GM21619 (cell line): Measurements from ENCODE around the gene AIFM3.
"Not testable (repeated sequence)": the region's sequence is repeated elsewhere in the genome, so short reads cannot be mapped to it uniquely, and the experiment has no call there.

ENCODE experiments used
- ATAC-seq: cut with Tn5 transposase; IDR thresholded peaks from one replicate; pipeline ENCODE4 v1.9.1; 2021; ENCODE audit not compliant: unreplicated experiment

AIFM3 gene, protein sequence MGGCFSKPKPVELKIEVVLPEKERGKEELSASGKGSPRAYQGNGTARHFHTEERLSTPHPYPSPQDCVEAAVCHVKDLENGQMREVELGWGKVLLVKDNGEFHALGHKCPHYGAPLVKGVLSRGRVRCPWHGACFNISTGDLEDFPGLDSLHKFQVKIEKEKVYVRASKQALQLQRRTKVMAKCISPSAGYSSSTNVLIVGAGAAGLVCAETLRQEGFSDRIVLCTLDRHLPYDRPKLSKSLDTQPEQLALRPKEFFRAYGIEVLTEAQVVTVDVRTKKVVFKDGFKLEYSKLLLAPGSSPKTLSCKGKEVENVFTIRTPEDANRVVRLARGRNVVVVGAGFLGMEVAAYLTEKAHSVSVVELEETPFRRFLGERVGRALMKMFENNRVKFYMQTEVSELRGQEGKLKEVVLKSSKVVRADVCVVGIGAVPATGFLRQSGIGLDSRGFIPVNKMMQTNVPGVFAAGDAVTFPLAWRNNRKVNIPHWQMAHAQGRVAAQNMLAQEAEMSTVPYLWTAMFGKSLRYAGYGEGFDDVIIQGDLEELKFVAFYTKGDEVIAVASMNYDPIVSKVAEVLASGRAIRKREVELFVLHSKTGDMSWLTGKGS

GRCh38 chr22:20966883-20967696 is at the start of gene AIFM3:
TSS of gene AIFM3 (plus strand) at chr22:20967255. CDS start at chr22:20967945, 690 bp downstream.
- no peak for ATAC-seq

DNA sequence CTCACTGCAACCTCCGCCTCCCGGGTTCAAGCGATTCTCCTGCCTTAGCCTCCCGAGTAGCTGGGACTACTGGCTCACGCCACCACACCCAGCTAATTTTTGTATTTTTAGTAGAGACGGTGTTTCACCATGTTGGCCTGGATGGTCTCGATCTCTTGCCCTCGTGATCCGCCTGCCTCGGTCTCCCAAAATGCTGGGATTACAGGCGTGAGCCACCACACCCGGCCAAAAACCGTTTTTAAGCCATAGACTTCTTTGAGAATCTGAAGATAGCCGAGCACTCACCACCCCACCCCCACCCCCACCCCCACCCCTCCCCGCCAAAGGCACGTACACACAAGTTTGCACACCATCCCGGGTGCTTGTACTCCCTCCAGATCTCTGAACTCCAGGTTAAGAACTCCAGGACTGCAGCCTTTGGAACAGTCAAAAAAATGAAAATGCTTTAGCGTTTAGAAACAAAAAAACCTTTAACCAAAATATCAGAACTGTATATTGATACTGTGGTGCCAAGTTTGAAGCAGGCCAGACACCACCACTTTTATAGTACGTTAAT is 48.3 kb upstream of the AIFM3 start:
- no peak for ATAC-seq

DNA sequence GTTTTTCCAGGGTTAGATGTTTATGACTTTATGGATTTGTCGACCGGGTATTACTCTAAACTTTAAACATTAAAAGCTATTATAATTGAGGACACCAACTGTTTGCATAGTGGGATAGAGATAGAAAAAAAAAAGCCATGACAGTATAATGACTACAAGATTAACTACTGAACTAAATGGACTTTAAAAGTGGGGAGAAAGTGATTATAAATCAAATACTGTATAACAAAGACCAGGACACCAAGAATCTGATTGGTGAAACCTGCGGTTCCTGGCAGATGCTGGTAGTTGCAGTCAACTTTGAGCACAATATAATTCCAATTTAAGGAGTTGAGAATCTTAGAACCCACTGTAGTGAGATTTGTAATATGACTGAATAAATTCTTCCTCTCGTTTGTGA is 47.3 kb upstream of the AIFM3 start:
- ATAC-seq = no peak

DNA sequence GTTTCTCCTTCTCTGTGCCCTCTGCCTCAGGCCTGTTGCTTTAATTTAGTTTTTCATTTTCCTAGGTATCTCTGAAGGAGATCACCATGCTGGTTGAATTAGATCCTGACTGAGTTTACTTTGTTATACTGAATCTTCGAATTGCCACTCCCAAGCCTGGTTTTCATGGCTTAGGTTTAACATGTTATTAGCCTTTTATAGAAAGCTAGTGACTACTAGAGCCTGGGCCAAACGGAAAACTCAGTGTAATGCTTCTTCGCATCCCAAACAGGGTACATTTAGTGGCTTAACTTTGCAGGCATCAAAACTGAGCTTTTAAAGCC is 46.2 kb upstream of the AIFM3 start:
- ATAC-seq = no peak

- no peak for ATAC-seq
Observed at GRCh38 chr22:20922141-20922751, 44.8 kb upstream of the AIFM3 start.

DNA sequence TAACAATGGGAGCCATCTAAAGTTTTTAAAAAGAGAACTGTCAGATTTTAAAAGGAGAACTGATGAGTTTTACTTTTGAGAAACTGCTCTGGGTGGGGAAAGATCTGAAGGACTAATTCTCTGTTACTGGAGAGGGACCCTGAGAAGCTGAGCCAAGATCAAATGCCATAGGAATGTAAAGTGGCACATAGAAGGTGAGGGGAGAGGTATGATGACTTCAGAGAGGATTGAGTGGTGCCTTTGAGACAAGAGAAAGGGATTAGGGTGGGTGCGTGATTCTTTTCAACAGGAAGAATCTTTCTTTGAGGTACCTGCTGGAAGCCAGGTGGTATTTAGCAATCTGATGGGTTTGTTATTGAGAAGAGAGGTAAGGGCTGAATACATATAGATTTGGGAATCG is 40.8 kb upstream of the AIFM3 start:
- no peak for ATAC-seq

GRCh38 chr22:20927940-20928572 is 39.0 kb upstream of the AIFM3 start:
- no peak for ATAC-seq

DNA sequence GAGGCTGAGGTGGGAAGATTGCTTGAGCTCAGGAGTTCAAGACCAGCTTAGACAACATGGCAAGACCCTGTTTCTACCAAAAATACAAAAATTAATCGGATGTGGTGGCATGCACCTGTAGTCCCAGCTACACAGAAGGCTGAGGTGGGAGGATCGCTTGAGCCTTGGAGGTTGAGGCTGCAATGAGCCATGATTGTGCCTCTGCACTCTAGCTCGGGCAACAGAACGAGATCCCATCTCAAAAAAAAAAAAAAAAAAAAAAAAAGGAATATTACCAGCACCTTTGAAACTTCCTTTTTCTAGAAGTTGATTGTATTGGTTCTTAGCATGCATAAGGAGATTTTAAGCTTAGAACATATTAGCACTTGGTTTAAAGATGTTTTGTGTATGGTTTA is 38.5 kb upstream of the AIFM3 start:
- ATAC-seq = no peak

DNA sequence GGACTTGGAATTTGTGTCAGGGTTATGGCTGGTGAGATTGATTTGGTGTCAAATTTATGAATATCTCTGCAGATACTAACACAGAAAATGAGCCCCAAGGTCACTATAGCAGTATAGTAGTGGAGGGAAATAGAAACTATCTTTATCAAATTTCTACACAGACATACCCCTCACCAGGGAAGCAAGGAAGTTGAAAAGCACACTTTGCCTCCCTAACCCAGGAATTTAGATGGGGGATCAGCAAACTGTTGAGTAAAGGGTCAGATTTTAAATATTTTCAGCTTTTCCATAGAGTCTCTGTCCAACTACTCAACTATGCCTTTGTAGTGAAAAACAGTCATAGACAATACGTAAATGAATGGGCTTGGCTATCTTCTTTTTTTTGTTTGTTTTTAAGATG is 37.1 kb upstream of the AIFM3 start:
- ATAC-seq = no peak

GRCh38 chr22:20930435-20930834 is 36.6 kb upstream of the AIFM3 start:
- not testable (repeated sequence) for ATAC-seq

DNA sequence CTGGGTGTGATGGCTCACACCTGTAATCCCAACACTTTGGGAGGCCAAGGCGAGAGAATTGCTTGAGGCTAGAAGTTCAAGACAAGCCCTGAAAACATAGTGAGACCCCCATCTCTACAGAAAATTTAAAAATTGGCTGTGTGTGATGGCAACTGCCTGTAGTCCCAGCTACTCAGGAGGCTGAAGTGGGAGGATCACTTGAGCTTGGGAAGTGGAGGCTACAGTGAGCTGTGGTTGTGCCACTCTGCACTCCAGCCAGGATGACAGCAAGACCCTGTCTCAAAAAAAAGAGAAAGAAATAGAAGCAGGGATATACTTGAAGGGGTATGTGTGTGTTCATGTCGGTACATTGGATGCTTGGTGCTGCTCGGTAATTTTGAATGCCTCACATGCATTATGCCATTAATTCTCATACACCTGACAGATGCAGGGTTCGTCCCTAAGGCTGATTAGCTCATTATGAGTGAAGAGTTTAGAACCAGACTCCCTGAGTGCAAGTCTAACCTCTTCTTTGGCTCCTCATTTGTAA is 35.9 kb upstream of the AIFM3 start:
- ATAC-seq = no peak

DNA sequence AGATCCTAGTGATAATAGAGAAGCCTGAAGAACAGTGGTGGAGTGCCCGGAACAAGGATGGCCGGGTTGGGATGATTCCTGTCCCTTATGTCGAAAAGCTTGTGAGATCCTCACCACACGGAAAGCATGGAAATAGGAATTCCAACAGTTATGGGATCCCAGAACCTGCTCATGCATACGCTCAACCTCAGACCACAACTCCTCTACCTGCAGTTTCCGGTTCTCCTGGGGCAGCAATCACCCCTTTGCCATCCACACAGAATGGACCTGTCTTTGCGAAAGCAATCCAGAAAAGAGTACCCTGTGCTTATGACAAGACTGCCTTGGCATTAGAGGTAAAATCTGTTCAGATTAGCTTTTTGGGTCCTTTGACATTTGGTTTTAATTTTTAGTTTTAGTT is 33.1 kb upstream of the AIFM3 start:
- ATAC-seq = no peak

DNA sequence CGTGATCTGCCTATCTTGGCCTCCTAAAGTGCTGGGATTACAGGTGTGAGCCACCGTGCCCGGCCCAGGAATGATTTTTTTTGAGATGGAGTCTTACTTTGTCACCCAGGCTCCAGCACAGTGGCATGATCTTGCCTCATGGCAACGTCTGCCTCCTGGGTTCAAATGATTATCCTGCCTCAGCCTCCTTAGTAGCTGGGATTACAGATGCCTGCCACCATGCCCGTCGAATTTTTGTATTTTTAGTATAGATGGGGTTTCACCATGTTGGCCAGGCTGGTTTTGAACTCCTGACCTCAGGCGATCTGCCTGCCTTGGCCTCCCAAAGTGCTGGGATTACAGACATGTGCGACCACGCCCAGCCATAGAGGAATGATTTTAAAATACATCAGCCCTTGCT is 32.0 kb upstream of the AIFM3 start:
- ATAC-seq = not testable (repeated sequence)

- not testable (repeated sequence) for ATAC-seq
Observed at GRCh38 chr22:20935780-20936539, 31.1 kb upstream of the AIFM3 start.

GRCh38 chr22:20937031-20937793 is 29.8 kb upstream of the AIFM3 start:
- ATAC-seq = no peak

DNA sequence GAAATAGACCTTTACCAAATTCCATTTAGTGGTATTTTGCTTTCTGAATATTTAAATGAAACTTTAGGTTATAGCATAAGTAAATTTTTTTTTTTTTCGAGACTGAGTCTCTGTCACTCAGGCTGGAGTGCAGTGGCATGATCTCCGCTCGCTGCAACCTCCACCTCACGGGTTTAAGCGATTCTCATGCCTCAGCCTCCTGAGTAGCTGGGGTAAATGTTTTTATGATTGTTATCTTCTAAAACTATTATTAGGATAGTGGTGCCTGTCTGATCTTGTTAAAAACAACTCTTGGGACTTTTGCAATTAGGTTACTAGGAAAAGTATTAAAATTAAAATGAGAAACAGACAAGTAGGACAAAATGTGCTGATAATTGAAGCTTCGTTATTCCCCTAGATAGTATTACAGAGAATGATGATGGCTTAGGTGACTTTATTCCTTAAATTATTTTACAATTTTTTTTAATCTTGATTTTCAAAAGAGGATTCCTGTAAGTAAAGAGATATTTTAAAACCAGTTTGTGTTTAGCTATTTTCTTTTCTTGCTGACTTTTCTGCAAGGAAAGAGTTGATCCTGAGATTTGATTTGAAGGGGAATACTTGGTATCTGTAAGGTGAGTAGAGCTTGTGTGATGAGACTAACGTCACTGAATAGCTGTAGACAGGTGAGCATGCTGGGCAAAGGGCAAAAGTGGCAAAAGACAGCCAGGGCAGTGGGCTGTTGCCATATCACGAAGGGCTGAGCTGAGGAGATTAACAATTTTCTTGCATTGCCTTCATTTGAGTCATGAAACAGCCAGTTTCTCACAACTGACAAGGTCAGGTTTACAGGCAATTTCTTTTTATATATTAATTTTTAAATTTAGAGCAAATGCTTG is 29.0 kb upstream of the AIFM3 start:
- no peak for ATAC-seq

- not testable (repeated sequence) for ATAC-seq
Observed at GRCh38 chr22:20939457-20940185, 27.4 kb upstream of the AIFM3 start.
